HCT116 (cell line): ENCODE results near the gene DIP2C. TPM values are rescaled to one million over a fixed set of nuclear protein-coding genes. Genes with fewer than 3 reads are reported as not detected.
"Not testable (repeated sequence)": the region's sequence is repeated elsewhere in the genome, so short reads cannot be mapped to it uniquely, and the experiment has no call there.

Experiments used
- ATAC-seq: fragments of 200-7000 bp; cut with Tn5 transposase; 2 replicates; pipeline ENCODE4 v1.9.1; 2020; ENCODE audit warnings: mild to moderate bottlenecking, moderate library complexity
- BruUV-seq: library from RNA; stranded (reverse); fragments of 400-500 nt; replicated peaks from 2 replicates; lab custom pipeline; 2021; lab: Mats Ljungman, UMichigan
- CTCF ChIA-PET: fragments of 300-600 bp; sonication (Branson Sonifier 250); formaldehyde crosslinking; loops from one replicate; lab custom pipeline; 2021; ENCODE audit warnings: antibody characterized with exemption; lab: Charles Lee
- POLR2A ChIA-PET: fragments of 300-600, 350-600 bp; sonication (Branson Sonifier 250); formaldehyde crosslinking; loops from one replicate; lab custom pipeline; 2021; ENCODE audit warnings: antibody characterized with exemption; lab: Charles Lee
- RAD21 ChIA-PET, 2 experiments: fragments of 300-600 bp; sonication (Branson Sonifier 250); formaldehyde crosslinking; loops; one replicate each; lab custom pipeline; 2023; ENCODE audit warnings: low total read pairs in 2 of 2; ENCODE audit not compliant: uncharacterized antibody in 2 of 2, unreplicated experiment in 2 of 2, low non-redundant PET in 1 of 2; lab: Charles Lee
- DNase-seq: peaks from one replicate; pipeline ENCODE4 v3.0.0-alpha.2; 2010; ENCODE audit warnings: low read depth, low spot score
- H2AFZ ChIP-seq: fragments of 200-600 bp; shearing (Covaris generic), sonication (generic); 2 replicates; pipeline ENCODE4 v1.6.1; 2017; ENCODE audit warnings: low read depth, mixed run types, mixed read lengths, antibody characterized with exemption, low read length; ENCODE audit not compliant: poor library complexity, severe bottlenecking
- H3K27ac ChIP-seq: 2 replicates; pipeline ENCODE4 v1.5.1; 2012; ENCODE audit warnings: low read depth, low read length
- H3K27me3 ChIP-seq: fragments of 200-600 bp; sonication (generic); 2 replicates; pipeline ENCODE4 v1.6.1; 2016; ENCODE audit warnings: mixed run types, low read length, mixed read lengths; ENCODE audit not compliant: insufficient read depth
- H3K36me3 ChIP-seq, 2 experiments: fragments of 200-500 bp in 1 of 2; fragments of 200-600 bp in 1 of 2; sonication (Bioruptor generic) in 1 of 2; sonication (generic) in 1 of 2; 2 replicates each; pipeline versions ENCODE4 v1.5.1 to v1.6.1; 2014 to 2016; ENCODE audit warnings: low read length in 2 of 2, inconsistent platforms in 1 of 2, mixed read lengths in 1 of 2, mixed run types in 1 of 2; ENCODE audit not compliant: insufficient read depth in 2 of 2, control insufficient read depth in 1 of 2
- H3K4me1 ChIP-seq, 2 experiments: fragments of 200-600 bp in 1 of 2; sonication (generic) in 1 of 2; 2 replicates each; pipeline versions ENCODE4 v1.5.1 to v1.6.1; 2012 to 2017; ENCODE audit warnings: low read length in 2 of 2, inconsistent platforms in 1 of 2, mild to moderate bottlenecking in 1 of 2, mixed read lengths in 1 of 2, mixed run types in 1 of 2, moderate library complexity in 1 of 2; ENCODE audit not compliant: insufficient read depth in 2 of 2, control insufficient read depth in 1 of 2
- H3K4me2 ChIP-seq: fragments of 200-600 bp; sonication (generic); 2 replicates; pipeline ENCODE4 v1.6.1; 2017; ENCODE audit warnings: mixed run types, low read length, mixed read lengths
- H3K4me3 ChIP-seq, 2 experiments: fragments of 200-600 bp in 1 of 2; sonication (generic) in 1 of 2; replicated peaks in 1 of 2; 2 replicates each; pipeline ENCODE4 v1.5.1; 2011 to 2016; ENCODE audit warnings: low read length in 2 of 2, control low read depth in 1 of 2, low read depth in 1 of 2, mild to moderate bottlenecking in 1 of 2, mixed read lengths in 1 of 2, mixed run types in 1 of 2
- H3K79me2 ChIP-seq: fragments of 200-600 bp; sonication (generic); 2 replicates; pipeline ENCODE4 v1.6.1; 2017; ENCODE audit warnings: mild to moderate bottlenecking, mixed run types, low read length, moderate library complexity, mixed read lengths; ENCODE audit not compliant: insufficient read depth
- H3K9ac ChIP-seq: fragments of 200-600 bp; sonication (generic); 2 replicates; pipeline ENCODE4 v1.6.1; 2016; ENCODE audit warnings: low read length, mixed read lengths
- H3K9me2 ChIP-seq: fragments of 200-600 bp; sonication (generic), shearing (Covaris generic); 2 replicates; pipeline ENCODE4 v1.6.1; 2017; ENCODE audit warnings: mixed run types, mild to moderate bottlenecking, moderate library complexity; ENCODE audit not compliant: insufficient read depth
- H3K9me3 ChIP-seq, 2 experiments: fragments of 200-500 bp in 1 of 2; fragments of 200-600 bp in 1 of 2; sonication (Bioruptor generic) in 1 of 2; sonication (generic) in 1 of 2; 2 replicates each; pipeline ENCODE4 v1.6.1; 2014 to 2017; ENCODE audit warnings: low read length in 2 of 2, mixed read lengths in 2 of 2, inconsistent platforms in 1 of 2, low read depth in 1 of 2, mild to moderate bottlenecking in 1 of 2, mixed run types in 1 of 2, moderate library complexity in 1 of 2; ENCODE audit not compliant: control insufficient read depth in 1 of 2, insufficient read depth in 1 of 2
- H4K20me1 ChIP-seq: fragments of 200-600 bp; sonication (generic), shearing (Covaris generic); 2 replicates; pipeline ENCODE4 v1.6.1; 2017; ENCODE audit warnings: mixed run types, mild to moderate bottlenecking, moderate library complexity; ENCODE audit not compliant: insufficient read depth
- CBX3 ChIP-seq: IDR thresholded peaks from 2 replicates; pipeline ENCODE4 v1.6.1; 2012; ENCODE audit warnings: low read depth
- EZH2 ChIP-seq: fragments of 200-600 bp; sonication (generic); IDR thresholded peaks from 2 replicates; pipeline ENCODE4 v1.6.1; 2017; ENCODE audit warnings: antibody characterized with exemption, mixed run types
- FOSL1 ChIP-seq: IDR thresholded peaks from 2 replicates; pipeline ENCODE4 v1.6.1; 2012; ENCODE audit warnings: low read depth
- POLR2A ChIP-seq: IDR thresholded peaks from 2 replicates; pipeline ENCODE4 v1.7.0; 2011; ENCODE audit warnings: borderline replicate concordance; ENCODE audit not compliant: insufficient read depth, insufficient read length; ENCODE audit errors: extremely low read depth
- SP1 ChIP-seq: IDR thresholded peaks from 2 replicates; pipeline ENCODE4 v1.6.1; 2012; ENCODE audit warnings: low read depth
- SRF ChIP-seq: IDR thresholded peaks from 2 replicates; pipeline ENCODE4 v1.6.1; 2012; ENCODE audit warnings: low read depth
- TCF7L2 ChIP-seq: IDR thresholded peaks from 2 replicates; pipeline ENCODE4 v1.7.0; 2011; ENCODE audit warnings: borderline replicate concordance, inconsistent platforms; ENCODE audit not compliant: insufficient read depth, insufficient read length; ENCODE audit errors: extremely low read depth
- YY1 ChIP-seq: IDR thresholded peaks from 2 replicates; pipeline ENCODE4 v1.6.1; 2011; ENCODE audit warnings: low read length, low read depth, moderate library complexity, mild to moderate bottlenecking; ENCODE audit not compliant: insufficient replicate concordance; ENCODE audit errors: extremely low read depth
- intact Hi-C: fragments of 100-400 bp; cut with micrococcal nuclease; formaldehyde crosslinking; loops from 2 replicates; pipeline ENCODE4 v1.10.0; 2022
- total RNA-seq: library from RNA; stranded (reverse); gene quantifications from one replicate; pipeline ENCODE4 v1.2.1, GENCODE V29; 2021; ENCODE audit not compliant: unreplicated experiment
- TF ChIP-seq, protein P1 (sequence below), 3 experiments: fragments of 200-600 bp in 1 of 3; sonication (generic) in 1 of 3; IDR thresholded peaks in 2 of 3; conservative IDR thresholded peaks in 1 of 3; 2 replicates each; pipeline ENCODE4 v1.5.1; 2012 to 2017; ENCODE audit warnings: low read depth in 2 of 3, low read length in 2 of 3, antibody characterized with exemption in 1 of 3, borderline replicate concordance in 1 of 3, control low read depth in 1 of 3, mild to moderate bottlenecking in 1 of 3, mixed read lengths in 1 of 3, mixed run types in 1 of 3, moderate library complexity in 1 of 3; ENCODE audit not compliant: insufficient read depth in 1 of 3
- TF ChIP-seq, protein P2 (sequence below): IDR thresholded peaks from 2 replicates; pipeline ENCODE4 v1.6.1; 2011; ENCODE audit warnings: mild to moderate bottlenecking, low read length, moderate library complexity; ENCODE audit not compliant: insufficient replicate concordance; ENCODE audit errors: extremely low read depth
- TF ChIP-seq, protein P3 (sequence below): IDR thresholded peaks from 2 replicates; pipeline ENCODE4 v1.6.1; 2012

The DIP2C gene
- total RNA-seq, 1 experiment from 2014 or later: 15.4 TPM

DNA sequence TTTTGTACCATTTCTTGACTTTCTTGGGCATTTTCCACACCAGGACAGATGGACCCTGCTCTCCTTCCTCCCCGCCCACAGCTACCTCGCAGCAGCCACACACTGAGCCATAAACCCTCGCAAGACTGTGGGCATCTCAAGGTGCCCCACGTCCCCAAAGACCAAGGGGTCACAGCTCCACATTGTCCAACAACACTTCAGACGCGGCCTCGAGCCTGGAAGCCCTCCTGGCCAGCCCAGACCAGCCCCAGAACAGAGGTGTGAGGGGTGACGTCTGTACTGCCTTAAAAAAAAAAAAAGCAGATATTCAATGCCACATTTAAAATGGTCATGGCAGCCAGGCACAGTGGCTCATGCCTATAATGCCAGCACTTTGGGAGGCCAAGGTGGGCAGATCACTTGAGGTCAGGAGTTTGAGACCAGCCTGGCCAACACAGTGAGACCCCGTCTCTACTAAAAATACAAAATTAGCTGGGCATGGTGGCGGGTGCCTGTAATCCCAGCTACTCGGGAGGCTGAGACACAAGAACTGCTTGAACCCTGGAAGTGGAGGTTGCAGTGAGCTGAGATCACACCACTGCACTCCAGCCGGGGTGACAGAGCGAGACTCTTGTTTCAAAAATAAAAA, 36.5 kb downstream of the DIP2C start:
- ATAC-seq, CTCF ChIA-PET: not testable (repeated sequence)

DNA sequence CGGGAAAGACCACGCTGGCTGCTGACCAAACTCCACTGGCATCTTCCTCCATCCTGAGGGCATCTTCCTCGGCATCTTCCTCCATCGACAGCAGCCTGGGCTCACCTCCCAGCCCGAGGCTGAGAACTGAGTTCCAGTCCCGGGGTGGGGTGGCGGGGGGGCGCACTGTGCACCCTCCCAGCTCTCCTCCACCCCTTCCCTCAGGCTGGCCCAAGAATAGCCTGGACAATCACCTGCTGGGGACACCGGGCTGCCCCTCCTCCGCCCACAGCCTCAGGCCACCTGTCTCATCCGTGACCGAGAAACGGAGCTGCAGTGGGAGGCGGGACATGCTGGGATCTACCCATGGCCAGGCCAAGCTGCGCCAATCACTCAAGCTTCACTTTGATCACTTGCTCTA, 37.2 kb downstream of the DIP2C start:
- DNase-seq (no peak), ATAC-seq (no peak)
- POLR2A ChIA-PET: no interaction called here
- Histone ChIP-seq H3K4me3 (no peak overlapping the region), H3K79me2 (peaks cover 8% of the 10 kb centered on the region), H3K4me2 (no peak overlapping the region), H2AFZ (no peak overlapping the region), H3K9me2 (no peaks in the 10 kb centered on the region), H3K9ac (no peak overlapping the region), H3K9me3 (no peaks in the 10 kb centered on the region), H3K4me1 (no peaks in the 10 kb centered on the region), H3K27me3 (no peaks in the 10 kb centered on the region), H3K36me3 (no peaks in the 10 kb centered on the region), H3K27ac (no peak overlapping the region), H4K20me1 (no peaks in the 10 kb centered on the region)
- RAD21 ChIA-PET: no interaction called here
- CTCF ChIA-PET: no interaction called here
- no TSS peak for BruUV-seq
- intact Hi-C loops: no loop called here
- TF ChIP-seq EZH2 (no peak), SP1 (no peak), FOSL1 (no peak), TCF7L2 (no peak), CBX3 (no peak), SRF (no peak), YY1 (no peak), POLR2A (no peak)
- TF ChIP-seq, protein P1, sequence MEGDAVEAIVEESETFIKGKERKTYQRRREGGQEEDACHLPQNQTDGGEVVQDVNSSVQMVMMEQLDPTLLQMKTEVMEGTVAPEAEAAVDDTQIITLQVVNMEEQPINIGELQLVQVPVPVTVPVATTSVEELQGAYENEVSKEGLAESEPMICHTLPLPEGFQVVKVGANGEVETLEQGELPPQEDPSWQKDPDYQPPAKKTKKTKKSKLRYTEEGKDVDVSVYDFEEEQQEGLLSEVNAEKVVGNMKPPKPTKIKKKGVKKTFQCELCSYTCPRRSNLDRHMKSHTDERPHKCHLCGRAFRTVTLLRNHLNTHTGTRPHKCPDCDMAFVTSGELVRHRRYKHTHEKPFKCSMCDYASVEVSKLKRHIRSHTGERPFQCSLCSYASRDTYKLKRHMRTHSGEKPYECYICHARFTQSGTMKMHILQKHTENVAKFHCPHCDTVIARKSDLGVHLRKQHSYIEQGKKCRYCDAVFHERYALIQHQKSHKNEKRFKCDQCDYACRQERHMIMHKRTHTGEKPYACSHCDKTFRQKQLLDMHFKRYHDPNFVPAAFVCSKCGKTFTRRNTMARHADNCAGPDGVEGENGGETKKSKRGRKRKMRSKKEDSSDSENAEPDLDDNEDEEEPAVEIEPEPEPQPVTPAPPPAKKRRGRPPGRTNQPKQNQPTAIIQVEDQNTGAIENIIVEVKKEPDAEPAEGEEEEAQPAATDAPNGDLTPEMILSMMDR (IDR thresholded peaks at IDR 0.05 in 2 of 3, conservative IDR thresholded peaks at IDR 0.05 in 1 of 3; ENCODE audit: borderline replicate concordance in 1 of 3, insufficient read depth in 1 of 3, low read depth in 2 of 3, low read length in 2 of 3): no peak
- TF ChIP-seq, protein P2, sequence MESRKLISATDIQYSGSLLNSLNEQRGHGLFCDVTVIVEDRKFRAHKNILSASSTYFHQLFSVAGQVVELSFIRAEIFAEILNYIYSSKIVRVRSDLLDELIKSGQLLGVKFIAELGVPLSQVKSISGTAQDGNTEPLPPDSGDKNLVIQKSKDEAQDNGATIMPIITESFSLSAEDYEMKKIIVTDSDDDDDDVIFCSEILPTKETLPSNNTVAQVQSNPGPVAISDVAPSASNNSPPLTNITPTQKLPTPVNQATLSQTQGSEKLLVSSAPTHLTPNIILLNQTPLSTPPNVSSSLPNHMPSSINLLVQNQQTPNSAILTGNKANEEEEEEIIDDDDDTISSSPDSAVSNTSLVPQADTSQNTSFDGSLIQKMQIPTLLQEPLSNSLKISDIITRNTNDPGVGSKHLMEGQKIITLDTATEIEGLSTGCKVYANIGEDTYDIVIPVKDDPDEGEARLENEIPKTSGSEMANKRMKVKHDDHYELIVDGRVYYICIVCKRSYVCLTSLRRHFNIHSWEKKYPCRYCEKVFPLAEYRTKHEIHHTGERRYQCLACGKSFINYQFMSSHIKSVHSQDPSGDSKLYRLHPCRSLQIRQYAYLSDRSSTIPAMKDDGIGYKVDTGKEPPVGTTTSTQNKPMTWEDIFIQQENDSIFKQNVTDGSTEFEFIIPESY: no peak
- TF ChIP-seq, protein P3, sequence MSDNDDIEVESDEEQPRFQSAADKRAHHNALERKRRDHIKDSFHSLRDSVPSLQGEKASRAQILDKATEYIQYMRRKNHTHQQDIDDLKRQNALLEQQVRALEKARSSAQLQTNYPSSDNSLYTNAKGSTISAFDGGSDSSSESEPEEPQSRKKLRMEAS: no peak

More for the DNA sequence above, 36.5 kb downstream of the DIP2C start:
- H3K79me2 ChIP-seq, RAD21 ChIA-PET, intact Hi-C loops, H3K27ac ChIP-seq, H4K20me1 ChIP-seq, H3K4me3 ChIP-seq, BruUV-seq, H3K9me3 ChIP-seq, H3K9ac ChIP-seq, H3K4me2 ChIP-seq, H3K9me2 ChIP-seq, DNase-seq, H3K4me1 ChIP-seq, H3K36me3 ChIP-seq, H2AFZ ChIP-seq, POLR2A ChIA-PET, H3K27me3 ChIP-seq: not testable (repeated sequence)
